ENCODE results near the gene TSC1.

Gene TSC1

GRCh38 chr9:132857616-132858342 is 86.6 kb downstream of the TSC1 start:
- no peak for DNase-seq

GRCh38 chr9:132857031-132857430 is 87.4 kb downstream of the TSC1 start:
- DNase-seq: no peak

- DNase-seq: no peak
Measured at GRCh38 chr9:132855904-132856303, 88.5 kb downstream of the TSC1 start.

GRCh38 chr9:132854832-132855231 is 89.6 kb downstream of the TSC1 start:
- no peak for DNase-seq

- no peak for DNase-seq
Measured at GRCh38 chr9:132853482-132853881, 90.9 kb downstream of the TSC1 start.

GRCh38 chr9:132849185-132849706 is 95.2 kb downstream of the TSC1 start:
- no peak for DNase-seq

- no peak for DNase-seq
Measured at GRCh38 chr9:132846918-132847515, 97.4 kb downstream of the TSC1 start.

- no peak for DNase-seq
Measured at GRCh38 chr9:132846109-132846917, 98.1 kb downstream of the TSC1 start.

GRCh38 chr9:132842124-132843044 is 102.0 kb downstream of the TSC1 start:
- no peak for DNase-seq

Measured in suppressor macrophage (primary cell).